ENCODE measurements around the gene FAM76B.
"Not testable (repeated sequence)": the region's sequence is repeated elsewhere in the genome, so short reads cannot be mapped to it uniquely, and the experiment has no call there.

Gene FAM76B

GRCh38 chr11:95829580-95830259 is 40.1 kb upstream of the FAM76B start:
- no peak for TF ChIP-seq CTCF (conservative IDR thresholded peaks at IDR 0.05; ENCODE audit: low read depth, low read length)
- H3K4me3 ChIP-seq (ENCODE audit: low read depth, low read length): no peak overlapping the region
- DNase-seq (ENCODE audit: low read depth): no peak

GRCh38 chr11:95827696-95828095 is 38.1 kb upstream of the FAM76B start:
- no peak overlapping the region for H3K4me3 ChIP-seq (ENCODE audit: low read depth, low read length)
- DNase-seq (ENCODE audit: low read depth): peak; percentile 43
- TF ChIP-seq CTCF (conservative IDR thresholded peaks at IDR 0.05; ENCODE audit: low read depth, low read length): no peak

GRCh38 chr11:95821640-95822039 is 32.1 kb upstream of the FAM76B start:
- DNase-seq (ENCODE audit: low read depth): peak; percentile 66
- no peak overlapping the region for H3K4me3 ChIP-seq (ENCODE audit: low read depth, low read length)
- no peak for TF ChIP-seq CTCF (conservative IDR thresholded peaks at IDR 0.05; ENCODE audit: low read depth, low read length)

GRCh38 chr11:95816037-95816436 is 26.5 kb upstream of the FAM76B start:
- no peak for TF ChIP-seq CTCF (conservative IDR thresholded peaks at IDR 0.05; ENCODE audit: low read depth, low read length)
- no peak overlapping the region for H3K4me3 ChIP-seq (ENCODE audit: low read depth, low read length)
- no peak for DNase-seq (ENCODE audit: low read depth)

- H3K4me3 ChIP-seq (ENCODE audit: low read depth, low read length); DNase-seq (ENCODE audit: low read depth): not testable (repeated sequence)
These were observed 21.5 kb upstream of the FAM76B start for GRCh38 chr11:95811052-95811451.

GRCh38 chr11:95806464-95806863 is 16.9 kb upstream of the FAM76B start:
- not testable (repeated sequence) for DNase-seq (ENCODE audit: low read depth); H3K4me3 ChIP-seq (ENCODE audit: low read depth, low read length)

- no peak for TF ChIP-seq CTCF (conservative IDR thresholded peaks at IDR 0.05; ENCODE audit: low read depth, low read length)
- DNase-seq (ENCODE audit: low read depth): no peak
- no peak overlapping the region for H3K4me3 ChIP-seq (ENCODE audit: low read depth, low read length)
These were observed 16.3 kb upstream of the FAM76B start for GRCh38 chr11:95805869-95806268.

GRCh38 chr11:95803973-95804372 is 14.4 kb upstream of the FAM76B start:
- TF ChIP-seq CTCF (conservative IDR thresholded peaks at IDR 0.05; ENCODE audit: low read depth, low read length): no peak
- no peak overlapping the region for H3K4me3 ChIP-seq (ENCODE audit: low read depth, low read length)
- no peak for DNase-seq (ENCODE audit: low read depth)

All from choroid plexus epithelial cell (primary cell).